ENCODE measurements around the gene PIN4. TPM values are rescaled to one million over a fixed set of nuclear protein-coding genes. Genes with fewer than 3 reads are reported as not detected.

The PIN4 gene
- polyA plus RNA-seq, 1 donor from 2014 or later = 49.3 TPM

GRCh38 chrX:72159769-72160168 is 21.8 kb upstream of the PIN4 start:
- Histone ChIP-seq H3K79me2 (replicated peaks; ENCODE audit: insufficient read depth, low read length) (no peaks in the 10 kb centered on the region), H3K36me3 (ENCODE audit: insufficient read depth, low read length) (no peaks in the 10 kb centered on the region)

GRCh38 chrX:72165551-72165950 is 16.0 kb upstream of the PIN4 start:
- Histone ChIP-seq H3K9me2 (ENCODE audit: insufficient read depth, low read length) (no peaks in the 10 kb centered on the region), H3K4me2 (ENCODE audit: low read length) (no peak overlapping the region), H3K9ac (ENCODE audit: low read length) (no peak overlapping the region), H4K20me1 (ENCODE audit: insufficient read depth) (no peaks in the 10 kb centered on the region), H3F3A (ENCODE audit: insufficient read depth, low read length, poor library complexity, severe bottlenecking) (no peaks in the 10 kb centered on the region), H3K27me3 (ENCODE audit: insufficient read depth, low read depth, low read length) (no peaks in the 10 kb centered on the region), H3K36me3 (ENCODE audit: insufficient read depth, low read length) (no peaks in the 10 kb centered on the region), H3K27ac (ENCODE audit: low read length) (no peak overlapping the region), H3K79me2 (replicated peaks; ENCODE audit: insufficient read depth, low read length) (no peaks in the 10 kb centered on the region), H2AFZ (ENCODE audit: low read depth, low read length) (no peak overlapping the region), H3K9me3 (ENCODE audit: low read length) (no peaks in the 10 kb centered on the region), H3K4me3 (ENCODE audit: low read length) (no peak overlapping the region)
- TF ChIP-seq SMC3 (conservative IDR thresholded peaks at IDR 0.05; ENCODE audit: poor library complexity) = no peak
- no peak for TF ChIP-seq TAF1 (IDR thresholded peaks at IDR 0.05; ENCODE audit: low read depth)
- TF ChIP-seq EP300 (conservative IDR thresholded peaks at IDR 0.05; ENCODE audit: poor library complexity, severe bottlenecking) = no peak
- no peak for TF ChIP-seq REST (IDR thresholded peaks at IDR 0.05; ENCODE audit: borderline replicate concordance)

More at GRCh38 chrX:72159769-72160168, 21.8 kb upstream of the PIN4 start:
- Histone ChIP-seq H3K27me3 (ENCODE audit: insufficient read depth, low read depth, low read length) (no peaks in the 10 kb centered on the region), H3K4me3 (ENCODE audit: low read length) (no peak overlapping the region), H3K4me2 (ENCODE audit: low read length) (no peak overlapping the region), H2AFZ (ENCODE audit: low read depth, low read length) (no peak overlapping the region), H3F3A (ENCODE audit: insufficient read depth, low read length, poor library complexity, severe bottlenecking) (no peaks in the 10 kb centered on the region), H3K9me3 (ENCODE audit: low read length) (no peaks in the 10 kb centered on the region), H4K20me1 (ENCODE audit: insufficient read depth) (no peaks in the 10 kb centered on the region), H3K9ac (ENCODE audit: low read length) (no peak overlapping the region), H3K27ac (ENCODE audit: low read length) (no peak overlapping the region), H3K9me2 (ENCODE audit: insufficient read depth, low read length) (no peaks in the 10 kb centered on the region)
- no peak for TF ChIP-seq EZH2 (IDR thresholded peaks at IDR 0.05; ENCODE audit: borderline replicate concordance, insufficient read depth, low read length, poor library complexity, severe bottlenecking)
- TF ChIP-seq EP300 (conservative IDR thresholded peaks at IDR 0.05; ENCODE audit: poor library complexity, severe bottlenecking) = no peak
- no peak for TF ChIP-seq RAD21 (conservative IDR thresholded peaks at IDR 0.05)
- TF ChIP-seq CTCF (IDR thresholded peaks at IDR 0.05; ENCODE audit: poor library complexity, severe bottlenecking) = no peak
- TF ChIP-seq SMC3 (conservative IDR thresholded peaks at IDR 0.05; ENCODE audit: poor library complexity) = no peak
- no peak for TF ChIP-seq REST (IDR thresholded peaks at IDR 0.05; ENCODE audit: borderline replicate concordance)
- TF ChIP-seq MXI1 (conservative IDR thresholded peaks at IDR 0.05; ENCODE audit: poor library complexity, severe bottlenecking) = no peak
- no peak for TF ChIP-seq POLR2AphosphoS5 (IDR thresholded peaks at IDR 0.05)
- no peak for TF ChIP-seq TAF1 (IDR thresholded peaks at IDR 0.05; ENCODE audit: low read depth)
